OCI-LY7 (cell line): Measurements from ENCODE around the gene RAB30. TPM values are rescaled to one million over a fixed set of nuclear protein-coding genes. Genes with fewer than 3 reads are reported as not detected.

ENCODE experiments used
- BruUV-seq: library from RNA; stranded (reverse); fragments of 400-500 nt; replicated peaks from 2 replicates; lab custom pipeline; 2021; lab: Mats Ljungman, UMichigan
- CTCF ChIA-PET: fragments of 300-600 bp; sonication (Branson Sonifier 250); formaldehyde crosslinking; loops from one replicate; lab custom pipeline; 2022; ENCODE audit warnings: antibody characterized with exemption; ENCODE audit not compliant: unreplicated experiment; lab: Charles Lee
- POLR2A ChIA-PET: fragments of 300-600 bp; sonication (Branson Sonifier 250); formaldehyde crosslinking; loops from one replicate; lab custom pipeline; 2022; ENCODE audit warnings: antibody characterized with exemption; lab: Charles Lee
- DNase-seq: peaks from one replicate; pipeline ENCODE4 v3.0.0-alpha.2; 2015; ENCODE audit warnings: low spot score
- H2AFZ ChIP-seq: fragments of 200-600 bp; sonication (generic), shearing (Covaris generic); 2 replicates; pipeline ENCODE4 v1.6.1; 2014; ENCODE audit warnings: mild to moderate bottlenecking, antibody characterized with exemption, low read length, moderate library complexity
- H3K27ac ChIP-seq: fragments of 200-600 bp; sonication (generic); 2 replicates; pipeline ENCODE4 v1.5.1; 2014; ENCODE audit warnings: mixed run types, low read depth, mild to moderate bottlenecking, moderate library complexity, low read length, inconsistent platforms; ENCODE audit not compliant: poor library complexity, severe bottlenecking
- H3K36me3 ChIP-seq: fragments of 200-600 bp; sonication (generic); 2 replicates; pipeline ENCODE4 v1.6.1; 2014; ENCODE audit warnings: mild to moderate bottlenecking, antibody characterized with exemption, low read length, moderate library complexity, mixed read lengths; ENCODE audit not compliant: insufficient read depth
- H3K4me1 ChIP-seq: fragments of 200-600 bp; sonication (generic); 2 replicates; pipeline ENCODE4 v1.5.1; 2014; ENCODE audit warnings: mild to moderate bottlenecking, low read length; ENCODE audit not compliant: insufficient read depth, poor library complexity, severe bottlenecking
- H3K4me2 ChIP-seq: fragments of 200-600 bp; sonication (generic); 2 replicates; pipeline ENCODE4 v1.6.1; 2014; ENCODE audit warnings: mild to moderate bottlenecking, low read length
- H3K4me3 ChIP-seq: fragments of 200-600 bp; sonication (generic); 2 replicates; pipeline ENCODE4 v1.5.1; 2014; ENCODE audit warnings: mild to moderate bottlenecking, low read depth, low read length; ENCODE audit not compliant: poor library complexity, severe bottlenecking
- H3K79me2 ChIP-seq: fragments of 200-600 bp; sonication (generic); 2 replicates; pipeline ENCODE4 v1.6.1; 2016; ENCODE audit warnings: low read depth, mild to moderate bottlenecking, low read length, moderate library complexity, mixed read lengths; ENCODE audit not compliant: insufficient read depth
- H3K9me2 ChIP-seq: fragments of 200-600 bp; sonication (generic); 2 replicates; pipeline ENCODE4 v1.6.1; 2016; ENCODE audit warnings: mild to moderate bottlenecking, low read length, mixed read lengths; ENCODE audit not compliant: insufficient read depth
- H3K9me3 ChIP-seq: fragments of 200-600 bp; sonication (generic); 2 replicates; pipeline ENCODE4 v1.6.1; 2014; ENCODE audit warnings: mild to moderate bottlenecking, mixed run types, low read length, mixed read lengths
- H4K20me1 ChIP-seq: fragments of 200-600 bp; sonication (generic); 2 replicates; pipeline ENCODE4 v1.6.1; 2014; ENCODE audit warnings: mild to moderate bottlenecking, antibody characterized with exemption, low read length, moderate library complexity, mixed read lengths; ENCODE audit not compliant: insufficient read depth
- EZH2phosphoT487 ChIP-seq: fragments of 200-600 bp; sonication (generic); IDR thresholded peaks from 2 replicates; pipeline ENCODE4 v1.6.1; 2018; ENCODE audit warnings: low read depth, borderline replicate concordance, mild to moderate bottlenecking, mixed run types, antibody characterized with exemption, low read length, moderate library complexity, mixed read lengths
- intact Hi-C: fragments of 100-400 bp; cut with micrococcal nuclease; formaldehyde crosslinking; loops from one replicate; pipeline ENCODE4 v1.10.0; 2022; ENCODE audit not compliant: unreplicated experiment
- total RNA-seq, 2 experiments: library from RNA; depleted of rRNA in 1 of 2; stranded (reverse); fragments of >200 nt in 1 of 2; shearing (Covaris generic) in 1 of 2; gene quantifications; 2 replicates each; pipeline ENCODE4 v1.2.3, GENCODE V29; 2014 to 2022
- TF ChIP-seq, protein P1 (sequence below): fragments of 200-600 bp; sonication (generic); conservative IDR thresholded peaks from 2 replicates; pipeline ENCODE4 v1.5.1; 2014; ENCODE audit warnings: mild to moderate bottlenecking, antibody characterized with exemption, low read length, moderate library complexity, mixed read lengths

The RAB30 gene
- total RNA-seq, 2 experiments from 2014 or later = 33.3 to 132 TPM

- H3K4me2 ChIP-seq = no peak overlapping the region
- H4K20me1 ChIP-seq = peaks cover 29% of the 10 kb centered on the region; the same call in 1 of the 2 replicates
- ChIA-PET POLR2A (interaction anchor here (1.0 kb wide), 1 partner anchor 15 kb away, joined by 5 read pairs; no protein-coding TSS in a partner anchor), CTCF (no interaction called here)
- no TSS peak for BruUV-seq
- H3K4me1 ChIP-seq = peaks cover 59% of the 10 kb centered on the region
- TF ChIP-seq, protein P1, sequence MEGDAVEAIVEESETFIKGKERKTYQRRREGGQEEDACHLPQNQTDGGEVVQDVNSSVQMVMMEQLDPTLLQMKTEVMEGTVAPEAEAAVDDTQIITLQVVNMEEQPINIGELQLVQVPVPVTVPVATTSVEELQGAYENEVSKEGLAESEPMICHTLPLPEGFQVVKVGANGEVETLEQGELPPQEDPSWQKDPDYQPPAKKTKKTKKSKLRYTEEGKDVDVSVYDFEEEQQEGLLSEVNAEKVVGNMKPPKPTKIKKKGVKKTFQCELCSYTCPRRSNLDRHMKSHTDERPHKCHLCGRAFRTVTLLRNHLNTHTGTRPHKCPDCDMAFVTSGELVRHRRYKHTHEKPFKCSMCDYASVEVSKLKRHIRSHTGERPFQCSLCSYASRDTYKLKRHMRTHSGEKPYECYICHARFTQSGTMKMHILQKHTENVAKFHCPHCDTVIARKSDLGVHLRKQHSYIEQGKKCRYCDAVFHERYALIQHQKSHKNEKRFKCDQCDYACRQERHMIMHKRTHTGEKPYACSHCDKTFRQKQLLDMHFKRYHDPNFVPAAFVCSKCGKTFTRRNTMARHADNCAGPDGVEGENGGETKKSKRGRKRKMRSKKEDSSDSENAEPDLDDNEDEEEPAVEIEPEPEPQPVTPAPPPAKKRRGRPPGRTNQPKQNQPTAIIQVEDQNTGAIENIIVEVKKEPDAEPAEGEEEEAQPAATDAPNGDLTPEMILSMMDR = no peak
- TF ChIP-seq EZH2phosphoT487 = no peak
- no peak for DNase-seq
- peaks cover 46% of the 10 kb centered on the region for H3K36me3 ChIP-seq
- no peak overlapping the region for H3K27ac ChIP-seq
- H3K9me2 ChIP-seq = no peaks in the 10 kb centered on the region
- intact Hi-C loops = no loop called here
- H3K4me3 ChIP-seq = no peak overlapping the region
- H3K79me2 ChIP-seq = peaks cover 100% of the 10 kb centered on the region
- no peak overlapping the region for H2AFZ ChIP-seq
- peaks cover 7% of the 10 kb centered on the region for H3K9me3 ChIP-seq
Measured at GRCh38 chr11:83026229-83026628, 45.5 kb downstream of the RAB30 start.

GRCh38 chr11:83025267-83025704, 46.4 kb downstream of the RAB30 start:
- CTCF ChIA-PET = interaction anchor here (1.3 kb wide), 1 partner anchor 18 kb away, joined by 5 read pairs; no protein-coding TSS in a partner anchor
- no TSS peak for BruUV-seq
- TF ChIP-seq EZH2phosphoT487 = no peak
- TF ChIP-seq, protein P1 = no peak
- no peak overlapping the region for H3K27ac ChIP-seq
- peak overlapping the region; percentile 55 for H3K4me2 ChIP-seq
- H4K20me1 ChIP-seq = peaks cover 29% of the 10 kb centered on the region; the same call in 1 of the 2 replicates
- peaks cover 100% of the 10 kb centered on the region for H3K79me2 ChIP-seq
- intact Hi-C loops = no loop called here
- H3K9me2 ChIP-seq = no peaks in the 10 kb centered on the region
- DNase-seq = no peak
- H3K36me3 ChIP-seq = peaks cover 46% of the 10 kb centered on the region
- H3K9me3 ChIP-seq = peaks cover 16% of the 10 kb centered on the region
- H2AFZ ChIP-seq = no peak overlapping the region
- POLR2A ChIA-PET = interaction anchor here (0.5 to 1.7 kb wide), 4 partner anchors 13 to 252 kb away, joined by 3 read pairs; no protein-coding TSS in a partner anchor
- peaks cover 59% of the 10 kb centered on the region for H3K4me1 ChIP-seq
- no peak overlapping the region for H3K4me3 ChIP-seq

DNA sequence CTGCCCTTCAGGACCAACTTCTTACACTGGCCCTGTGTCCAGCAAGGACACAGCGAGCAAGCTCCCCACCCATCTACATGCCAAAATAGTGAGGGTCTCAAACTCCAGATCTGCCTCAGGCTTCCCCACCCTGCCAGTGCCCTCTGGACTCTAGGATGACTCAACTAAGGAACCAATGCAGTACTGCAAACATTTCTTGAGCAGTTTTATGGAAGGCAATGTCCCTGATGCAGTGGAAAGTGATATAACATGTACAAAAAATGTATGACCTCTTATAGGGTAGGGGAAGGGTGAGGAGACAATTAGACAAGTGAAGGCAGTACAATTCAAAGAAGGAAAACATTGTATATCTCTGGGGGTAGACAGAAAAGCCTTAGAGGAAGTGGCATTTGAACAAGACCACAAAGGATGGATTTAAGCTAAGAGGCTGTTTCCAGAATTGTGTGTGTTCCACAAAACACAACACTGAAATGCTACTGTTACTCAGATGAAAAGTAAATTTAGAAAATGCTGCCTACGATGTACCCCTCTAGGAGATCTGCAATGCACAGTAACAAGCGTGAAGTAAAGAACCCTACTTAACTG, 47.3 kb downstream of the RAB30 start:
- CTCF ChIA-PET = interaction anchor here (1.3 kb wide), 1 partner anchor 17 kb away, joined by 5 read pairs; no protein-coding TSS in a partner anchor
- H3K4me1 ChIP-seq = peaks cover 59% of the 10 kb centered on the region
- BruUV-seq = no TSS peak
- no peak overlapping the region for H3K4me3 ChIP-seq
- no peak overlapping the region for H2AFZ ChIP-seq
- no peaks in the 10 kb centered on the region for H3K9me2 ChIP-seq
- peaks cover 47% of the 10 kb centered on the region for H3K36me3 ChIP-seq
- no peak for TF ChIP-seq EZH2phosphoT487
- TF ChIP-seq, protein P1 = no peak
- no peak for DNase-seq
- peak overlapping the region; percentile 15 for H3K27ac ChIP-seq
- POLR2A ChIA-PET = interaction anchor here (0.6 to 2.1 kb wide), 9 partner anchors 9 to 94 kb away, joined by 3 to 5 read pairs (median 3); no protein-coding TSS in a partner anchor
- H3K4me2 ChIP-seq = peak overlapping the region; percentile 55
- peaks cover 29% of the 10 kb centered on the region; the same call in 1 of the 2 replicates for H4K20me1 ChIP-seq
- peaks cover 16% of the 10 kb centered on the region for H3K9me3 ChIP-seq
- H3K79me2 ChIP-seq = peaks cover 96% of the 10 kb centered on the region
- intact Hi-C loops = no loop called here
